ENCODE results near the gene TTLL12. TPM values are rescaled to one million over a fixed set of nuclear protein-coding genes. Genes with fewer than 3 reads are reported as not detected.

The TTLL12 gene
- total RNA-seq, 1 experiment from 2014 or later = 46.4 TPM

GRCh38 chr22:43158778-43159483 is 28.0 kb downstream of the TTLL12 start:
- no peak for TF ChIP-seq CTCF (IDR thresholded peaks at IDR 0.05; ENCODE audit: insufficient read depth in 1 of 2, low read depth in 1 of 2, low read length in 1 of 2, severe bottlenecking in 1 of 2, unreplicated experiment in 1 of 2)
- no peak for DNase-seq
- Mint-ChIP-seq H3K4me3 (ENCODE audit: unreplicated experiment) (no peak overlapping the region), H3K27ac (ENCODE audit: unreplicated experiment) (no peak overlapping the region), H3K9me3 (ENCODE audit: unreplicated experiment) (no peaks in the 10 kb centered on the region), H3K27me3 (ENCODE audit: insufficient read depth, unreplicated experiment) (no peaks in the 10 kb centered on the region), H3K4me1 (ENCODE audit: low read depth, unreplicated experiment) (no peaks in the 10 kb centered on the region), H3K36me3 (ENCODE audit: insufficient read depth, unreplicated experiment) (no peaks in the 10 kb centered on the region)
- H3K27me3 ChIP-seq (replicated peaks; ENCODE audit: control insufficient read depth, insufficient read depth, low read length) = no peaks in the 10 kb centered on the region
- intact Hi-C loops (cut with micrococcal nuclease; ENCODE audit: unreplicated experiment) = no loop called here
- no peaks in the 10 kb centered on the region for H3K4me1 ChIP-seq
- ChIA-PET CTCF (interaction anchor here (0.6 kb wide), 1 partner anchor 468 kb away, joined by 3 read pairs; no protein-coding TSS in a partner anchor), POLR2A (no interaction called here)
- H3K36me3 ChIP-seq (ENCODE audit: control insufficient read depth, insufficient read depth, low read length) = no peaks in the 10 kb centered on the region
- no TSS peak for BruUV-seq (replicated peaks)
- no peaks in the 10 kb centered on the region for H3K9me3 ChIP-seq
- no peak overlapping the region for H3K4me3 ChIP-seq (ENCODE audit: low read depth, low read length)

- Mint-ChIP-seq H3K4me3 (ENCODE audit: unreplicated experiment) (no peak overlapping the region), H3K27ac (ENCODE audit: unreplicated experiment) (no peak overlapping the region), H3K27me3 (ENCODE audit: insufficient read depth, unreplicated experiment) (no peaks in the 10 kb centered on the region), H3K9me3 (ENCODE audit: unreplicated experiment) (no peaks in the 10 kb centered on the region), H3K36me3 (ENCODE audit: insufficient read depth, unreplicated experiment) (no peaks in the 10 kb centered on the region), H3K4me1 (ENCODE audit: low read depth, unreplicated experiment) (peaks cover 3% of the 10 kb centered on the region)
- ChIA-PET POLR2A (no interaction called here), CTCF (interaction anchor here (0.6 kb wide), 1 partner anchor 467 kb away, joined by 3 read pairs; no protein-coding TSS in a partner anchor)
- no peaks in the 10 kb centered on the region for H3K9me3 ChIP-seq
- H3K27me3 ChIP-seq (replicated peaks; ENCODE audit: control insufficient read depth, insufficient read depth, low read length) = no peaks in the 10 kb centered on the region
- intact Hi-C loops (cut with micrococcal nuclease; ENCODE audit: unreplicated experiment) = no loop called here
- H3K4me1 ChIP-seq = no peaks in the 10 kb centered on the region
- no peak overlapping the region for H3K4me3 ChIP-seq (ENCODE audit: low read depth, low read length)
- no peaks in the 10 kb centered on the region for H3K36me3 ChIP-seq (ENCODE audit: control insufficient read depth, insufficient read depth, low read length)
- DNase-seq = no peak
- no peak for TF ChIP-seq CTCF (IDR thresholded peaks at IDR 0.05; ENCODE audit: insufficient read depth in 1 of 2, low read depth in 1 of 2, low read length in 1 of 2, severe bottlenecking in 1 of 2, unreplicated experiment in 1 of 2)
- no TSS peak for BruUV-seq (replicated peaks)
Measured at GRCh38 chr22:43157874-43158546, 28.9 kb downstream of the TTLL12 start.

- POLR2A ChIA-PET = no interaction called here
- Histone ChIP-seq H3K4me1 (peaks cover 6% of the 10 kb centered on the region; the same call in 1 of the 2 replicates), H3K4me3 (ENCODE audit: low read depth, low read length) (no peak overlapping the region), H3K36me3 (ENCODE audit: control insufficient read depth, insufficient read depth, low read length) (no peaks in the 10 kb centered on the region), H3K27me3 (replicated peaks; ENCODE audit: control insufficient read depth, insufficient read depth, low read length) (no peaks in the 10 kb centered on the region), H3K9me3 (no peaks in the 10 kb centered on the region)
- no TSS peak for BruUV-seq (replicated peaks)
- Mint-ChIP-seq H3K27ac (ENCODE audit: unreplicated experiment) (no peak overlapping the region), H3K9me3 (ENCODE audit: unreplicated experiment) (no peaks in the 10 kb centered on the region), H3K4me3 (ENCODE audit: unreplicated experiment) (no peak overlapping the region), H3K27me3 (ENCODE audit: insufficient read depth, unreplicated experiment) (no peaks in the 10 kb centered on the region), H3K36me3 (ENCODE audit: insufficient read depth, unreplicated experiment) (no peaks in the 10 kb centered on the region), H3K4me1 (ENCODE audit: low read depth, unreplicated experiment) (peaks cover 7% of the 10 kb centered on the region)
- CTCF ChIA-PET = no interaction called here
- intact Hi-C loops (cut with micrococcal nuclease; ENCODE audit: unreplicated experiment) = no loop called here
- TF ChIP-seq CTCF (IDR thresholded peaks at IDR 0.05; ENCODE audit: insufficient read depth in 1 of 2, low read depth in 1 of 2, low read length in 1 of 2, severe bottlenecking in 1 of 2, unreplicated experiment in 1 of 2) = no peak
- no peak for DNase-seq
Measured at GRCh38 chr22:43156413-43156812, 30.5 kb downstream of the TTLL12 start.
